HG02852 (cell line): Measurements from ENCODE around the gene KHDC4.

Experiments used
- ATAC-seq: cut with Tn5 transposase; IDR thresholded peaks from one replicate; pipeline ENCODE4 v1.9.1; 2021; ENCODE audit warnings: mild to moderate bottlenecking, moderate library complexity; ENCODE audit not compliant: unreplicated experiment

The KHDC4 gene

GRCh38 chr1:155970531-155971167 lies 36.4 kb upstream of the KHDC4 start:
- ATAC-seq: no peak

GRCh38 chr1:155969377-155969791 lies 35.2 kb upstream of the KHDC4 start:
- ATAC-seq: no peak

- no peak for ATAC-seq
Observed at GRCh38 chr1:155968670-155969069, 34.5 kb upstream of the KHDC4 start.

DNA sequence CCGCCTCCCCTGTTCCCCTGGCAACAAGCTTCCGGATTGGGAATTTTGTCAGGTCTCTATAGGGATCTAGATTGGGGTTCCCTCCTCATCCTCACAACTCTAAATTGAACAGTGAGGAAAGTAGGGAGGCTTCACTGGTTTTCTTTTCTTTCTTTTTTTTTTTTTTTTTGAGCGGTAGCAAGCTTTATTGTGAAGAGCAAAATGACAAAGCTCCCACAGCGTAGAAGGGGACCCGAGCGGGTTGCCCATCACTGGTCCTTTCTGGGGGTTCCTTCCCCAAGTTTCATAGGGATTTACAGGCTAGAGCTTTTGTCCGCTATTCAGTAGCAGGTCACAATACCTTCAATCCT lies 33.8 kb upstream of the KHDC4 start:
- no peak for ATAC-seq

DNA sequence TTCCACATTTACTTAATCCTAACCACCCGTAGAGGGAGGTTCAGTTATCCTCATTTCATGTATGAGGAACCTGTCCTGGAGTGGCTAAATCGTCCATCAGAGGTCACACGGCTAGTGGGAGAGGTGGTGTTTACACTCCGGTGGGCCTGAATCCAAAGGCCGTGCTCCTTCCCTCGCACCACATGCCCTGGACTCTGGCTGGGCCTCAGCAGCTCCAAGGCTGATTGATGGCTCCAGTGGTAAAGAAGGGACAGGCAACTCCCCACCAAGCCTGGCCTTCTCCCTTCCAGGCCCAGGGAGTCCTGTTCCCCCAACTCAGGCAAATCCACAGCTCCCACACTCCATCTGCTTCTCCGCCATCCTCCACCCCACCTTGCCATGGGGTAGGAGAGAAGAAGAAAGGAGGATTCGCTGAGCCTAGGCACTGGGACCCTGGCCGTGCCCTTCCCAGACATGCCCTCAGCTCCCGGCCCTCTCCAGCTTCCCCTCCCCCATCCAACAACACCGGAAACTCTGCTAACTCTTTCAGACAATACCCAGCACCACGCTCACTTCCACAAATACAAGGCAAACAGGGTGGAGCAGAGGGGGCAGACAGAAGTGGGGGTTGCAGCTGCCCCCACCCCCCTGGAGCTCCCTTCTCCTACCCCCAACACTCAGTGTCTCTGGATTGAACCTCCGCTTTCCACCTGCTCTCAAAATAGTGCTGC lies 33.3 kb upstream of the KHDC4 start:
- ATAC-seq: no peak

- ATAC-seq: no peak
Observed at GRCh38 chr1:155966750-155967149, 32.5 kb upstream of the KHDC4 start.

- ATAC-seq: no peak
Observed at GRCh38 chr1:155966135-155966534, 31.9 kb upstream of the KHDC4 start.

DNA sequence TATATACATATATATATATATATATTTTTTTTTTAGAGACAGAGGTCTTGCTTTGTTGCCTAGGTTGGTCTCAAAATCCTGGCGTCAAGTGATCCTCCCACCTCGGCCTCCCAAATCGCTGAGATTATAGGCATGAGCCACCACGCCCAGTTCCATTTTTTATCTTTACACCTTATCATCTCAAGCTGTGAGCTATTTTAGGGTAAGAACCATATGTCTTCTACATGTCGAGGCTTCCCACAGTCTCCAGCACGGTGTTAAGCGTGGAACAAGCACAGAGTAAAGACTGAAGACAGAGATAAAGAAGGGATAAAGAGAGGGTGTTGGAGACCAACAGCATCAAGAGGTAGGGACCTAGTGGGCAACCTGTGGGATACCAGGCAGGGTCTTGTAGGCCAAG lies 30.0 kb upstream of the KHDC4 start:
- ATAC-seq: no peak

DNA sequence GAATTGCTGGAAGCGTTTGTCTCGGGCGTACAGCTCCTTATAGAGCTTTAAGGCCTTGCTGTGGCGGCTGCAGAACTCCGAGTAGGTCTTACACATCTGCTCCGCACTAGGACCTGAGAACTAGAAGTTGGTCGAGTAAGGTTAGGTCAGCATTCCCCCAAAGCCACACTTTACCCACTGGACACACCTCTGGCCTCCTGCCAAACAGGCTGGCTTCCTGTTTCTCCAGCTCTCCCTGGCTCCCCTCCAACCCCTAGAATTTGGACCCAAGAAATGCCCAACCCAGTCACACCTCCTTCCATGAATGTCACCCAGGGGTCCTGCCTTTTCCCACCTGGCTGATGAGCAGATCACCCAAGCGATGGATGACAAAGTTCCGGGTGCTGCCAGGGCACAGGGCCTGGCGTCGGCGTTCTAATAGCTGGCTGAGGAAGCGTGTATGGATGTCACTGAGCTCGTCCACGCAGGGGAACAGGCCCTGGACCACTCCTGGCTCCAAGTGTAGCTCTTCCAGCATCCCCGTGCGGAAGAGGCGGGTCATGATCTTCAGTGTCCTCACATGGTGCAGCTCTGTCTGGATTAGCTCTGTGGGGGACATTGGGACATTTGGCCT lies 28.5 kb upstream of the KHDC4 start:
- ATAC-seq: no peak

DNA sequence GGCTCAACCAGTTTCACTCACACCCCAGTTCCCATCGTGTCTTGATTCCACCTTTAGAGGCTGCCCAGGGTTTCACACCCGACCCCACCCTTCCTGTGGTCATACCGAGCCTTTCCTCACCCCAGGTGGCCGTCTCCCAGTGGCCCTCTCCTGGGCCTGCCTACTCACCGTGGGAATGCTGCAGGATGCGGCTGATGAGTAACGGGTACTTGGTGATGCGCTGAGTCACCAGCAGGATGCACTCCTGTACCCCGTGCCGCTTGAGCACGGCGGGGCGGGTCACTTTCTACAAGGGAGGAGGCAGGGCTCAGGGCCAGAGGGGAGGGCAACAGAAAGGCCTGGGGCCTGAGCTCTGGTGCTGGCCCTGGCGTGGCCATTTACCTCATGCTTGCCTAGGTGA lies 27.7 kb upstream of the KHDC4 start:
- no peak for ATAC-seq

- ATAC-seq: no peak
Observed at GRCh38 chr1:155960081-155960745, 26.0 kb upstream of the KHDC4 start.

DNA sequence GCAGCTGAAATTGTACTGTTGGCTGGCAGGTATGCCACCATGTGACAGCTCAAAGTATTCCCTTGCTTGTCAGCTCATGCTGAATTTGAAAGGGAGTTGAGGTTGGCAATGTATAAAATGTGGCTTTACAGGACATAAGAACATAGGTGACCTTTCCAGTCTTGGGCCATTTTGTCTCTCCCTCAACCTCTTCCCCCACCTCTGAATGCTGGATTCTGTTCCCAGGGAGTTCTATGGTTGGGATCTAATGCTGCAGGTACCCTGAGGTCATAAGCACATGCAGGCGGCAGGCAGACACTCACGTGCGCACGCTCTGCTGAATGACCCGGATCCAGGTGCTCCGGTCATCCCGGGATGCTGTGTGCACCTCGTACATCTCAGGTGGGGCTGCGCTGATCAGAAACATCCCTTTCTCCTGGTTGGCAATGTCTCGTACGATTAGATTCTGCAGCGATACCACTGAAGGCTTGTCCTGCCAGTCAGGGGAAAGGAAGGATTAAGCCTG lies 23.2 kb upstream of the KHDC4 start:
- no peak for ATAC-seq

- no peak for ATAC-seq
Observed at GRCh38 chr1:155954645-155955044, 20.4 kb upstream of the KHDC4 start.

- ATAC-seq: no peak
Observed at GRCh38 chr1:155952505-155952890, 18.3 kb upstream of the KHDC4 start.

DNA sequence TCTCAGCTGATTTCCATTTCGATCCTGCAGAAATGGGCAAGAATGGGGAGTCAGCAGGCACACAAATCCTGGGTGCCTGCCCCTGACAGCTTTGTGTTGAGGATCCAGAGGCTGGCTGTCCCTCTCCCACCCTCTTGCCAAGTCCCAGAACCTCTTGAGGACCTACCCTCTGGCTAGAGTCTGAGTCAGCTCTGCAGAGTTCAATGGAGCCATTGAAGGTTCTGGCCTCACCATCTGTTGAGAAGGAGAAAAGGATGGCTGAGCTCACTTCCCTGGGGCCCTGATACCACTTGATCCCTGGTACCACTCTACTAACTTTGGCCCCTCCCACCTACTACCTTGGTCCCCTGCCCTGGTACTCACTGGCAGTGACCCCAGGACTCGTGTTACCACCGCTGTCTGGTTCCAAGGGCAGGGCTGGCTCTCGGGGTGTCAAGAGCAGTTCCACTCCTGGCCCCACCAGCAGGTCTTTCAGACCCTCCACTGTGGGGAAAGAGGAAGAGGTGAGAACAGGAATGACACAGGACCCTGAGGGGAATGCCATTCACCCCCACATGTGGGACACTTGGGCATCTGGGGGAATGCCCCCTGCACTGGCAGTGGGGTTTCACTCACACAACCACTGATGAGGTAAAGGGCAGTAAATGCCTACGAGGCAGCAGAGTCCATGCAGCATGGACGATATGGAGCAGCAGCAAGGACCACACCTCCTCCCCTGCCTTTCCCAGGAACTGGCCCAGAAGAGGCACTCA lies 17.7 kb upstream of the KHDC4 start:
- ATAC-seq: no peak

- no peak for ATAC-seq
Observed at GRCh38 chr1:155950829-155951228, 16.6 kb upstream of the KHDC4 start.

GRCh38 chr1:155947741-155948140 lies 13.5 kb upstream of the KHDC4 start:
- no peak for ATAC-seq

DNA sequence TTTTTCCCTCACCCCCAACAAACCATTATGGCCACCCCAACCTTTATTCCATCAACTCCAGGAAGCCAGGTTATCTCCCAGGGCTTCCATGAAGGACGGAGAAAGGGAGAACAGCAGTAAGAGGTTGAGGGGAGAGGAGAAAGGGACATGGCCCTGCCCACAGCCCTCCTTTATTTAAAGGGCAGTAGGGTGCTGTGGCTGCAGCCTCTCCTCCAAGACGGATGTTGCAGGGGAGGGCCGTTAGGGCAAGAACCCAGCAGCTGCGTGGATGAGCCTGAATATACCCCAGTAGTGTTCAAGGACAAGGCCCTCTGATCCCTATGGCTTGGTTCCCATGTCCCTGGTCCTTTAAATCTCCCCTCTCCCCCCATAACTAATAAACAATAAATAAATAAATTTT lies 13.1 kb upstream of the KHDC4 start:
- no peak for ATAC-seq

GRCh38 chr1:155946633-155947219 lies 12.5 kb upstream of the KHDC4 start:
- no peak for ATAC-seq

- ATAC-seq: no peak
Observed at GRCh38 chr1:155944444-155944799, 10.2 kb upstream of the KHDC4 start.
